HepG2 (cell line): ENCODE results near the gene FAT1. TPM values are rescaled to one million over a fixed set of nuclear protein-coding genes. Genes with fewer than 3 reads are reported as not detected.

Experiments
- ATAC-seq: fragments of 200-7000 bp; cut with Tn5 transposase; 3 replicates; pipeline ENCODE4 v1.9.1; 2020; ENCODE audit warnings: mild to moderate bottlenecking, moderate library complexity
- BruUV-seq: library from RNA; stranded (reverse); fragments of 400-500 nt; replicated peaks from 2 replicates; lab custom pipeline; 2021; lab: Mats Ljungman, UMichigan
- CTCF ChIA-PET: fragments of 300-600 bp; formaldehyde crosslinking; extraction: SDS; loops from one replicate; lab custom pipeline; 2021; ENCODE audit warnings: low total read pairs, inconsistent platforms, low intra/inter-chr PET ratio; lab: Yijun Ruan, JAX
- POLR2A ChIA-PET: fragments of 350-600 bp; sonication (Branson Sonifier 250); formaldehyde crosslinking; loops from one replicate; lab custom pipeline; 2020; ENCODE audit warnings: antibody characterized with exemption, inconsistent platforms; lab: Yijun Ruan, JAX
- DNase-seq: peaks from one replicate; pipeline ENCODE4 v3.0.0-alpha.2; 2015; ENCODE audit warnings: low spot score
- FAIRE-seq: peaks from 3 replicates; lab custom pipeline; 2011; peaks lifted over from hg19 to GRCh38; lab: Jason Lieb, UNC
- H2AFZ ChIP-seq: one replicate; pipeline ENCODE4 v1.6.1; 2011; ENCODE audit warnings: low read length, inconsistent platforms
- H3K27ac ChIP-seq: fragments of 300-600 bp; 3 replicates; pipeline ENCODE4 v1.8.0; 2011; ENCODE audit warnings: mixed run types, mild to moderate bottlenecking, mixed read lengths, low read length, inconsistent platforms; ENCODE audit not compliant: insufficient read depth; ENCODE audit errors: extremely low read length
- H3K27me3 ChIP-seq, 2 experiments: fragments of 200-600 bp in 1 of 2; 2 replicates in 1 of 2; 3 replicates in 1 of 2; pipeline versions ENCODE4 v1.6.0 to v1.8.0; 2011; ENCODE audit warnings: low read length in 2 of 2, mild to moderate bottlenecking in 2 of 2, moderate library complexity in 2 of 2, inconsistent platforms in 1 of 2; ENCODE audit not compliant: insufficient read depth in 2 of 2, control insufficient read depth in 1 of 2
- H3K36me3 ChIP-seq, 2 experiments: fragments of 200-600 bp in 1 of 2; replicated peaks in 1 of 2; 2 replicates in 1 of 2; 3 replicates in 1 of 2; pipeline versions ENCODE4 v1.5.1 to v1.8.0; 2011; ENCODE audit warnings: low read length in 2 of 2, inconsistent platforms in 1 of 2; ENCODE audit not compliant: insufficient read depth in 2 of 2, control insufficient read depth in 1 of 2
- H3K4me1 ChIP-seq: 2 replicates; pipeline ENCODE4 v1.5.1; 2012; ENCODE audit warnings: low read length, inconsistent platforms; ENCODE audit not compliant: insufficient read depth
- H3K4me2 ChIP-seq: 2 replicates; pipeline ENCODE4 v1.6.0; 2011; ENCODE audit warnings: low read depth, low read length, inconsistent platforms
- H3K4me3 ChIP-seq, 3 experiments: fragments of 200-600 bp in 1 of 3; sonication (generic), shearing (Covaris generic) in 1 of 3; replicated peaks in 1 of 3; 2 replicates each; pipeline ENCODE4 v1.5.1; 2011 to 2016; ENCODE audit warnings: low read length in 3 of 3, inconsistent platforms in 2 of 3, low read depth in 2 of 3, mild to moderate bottlenecking in 2 of 3, control low read depth in 1 of 3, mixed read lengths in 1 of 3; ENCODE audit not compliant: insufficient read depth in 1 of 3
- H3K79me2 ChIP-seq: one replicate; pipeline ENCODE4 v1.6.1; 2011; ENCODE audit warnings: low read length, inconsistent platforms; ENCODE audit not compliant: insufficient read depth
- H3K9ac ChIP-seq: 2 replicates; pipeline ENCODE4 v1.6.0; 2011; ENCODE audit warnings: mild to moderate bottlenecking, low read depth, low read length, inconsistent platforms; ENCODE audit not compliant: insufficient read depth
- H3K9me3 ChIP-seq: 2 replicates; pipeline ENCODE4 v1.5.1; 2012; ENCODE audit warnings: mild to moderate bottlenecking, low read length
- H4K20me1 ChIP-seq: 2 replicates; pipeline ENCODE4 v1.6.0; 2011; ENCODE audit warnings: inconsistent platforms, mild to moderate bottlenecking, low read length, moderate library complexity; ENCODE audit not compliant: insufficient read depth
- AGO2 ChIP-seq: fragments of 200-400 bp; formaldehyde crosslinking; optimal IDR thresholded peaks from 2 replicates; pipeline ENCODE3; 2017; ENCODE audit warnings: mild to moderate bottlenecking, low read depth, low read length, moderate library complexity
- HNF4A ChIP-seq: sonication (generic); formaldehyde crosslinking; IDR thresholded peaks from 2 replicates; pipeline ENCODE4 v1.4.0; 2020; ENCODE audit warnings: missing genetic modification reagents
- LBX2 ChIP-seq: sonication (generic); formaldehyde crosslinking; IDR thresholded peaks from 2 replicates; pipeline ENCODE4 v1.5.0; 2020; ENCODE audit warnings: missing genetic modification reagents, mild to moderate bottlenecking, borderline replicate concordance
- ZBTB25 ChIP-seq: IDR thresholded peaks from 2 replicates; pipeline ENCODE4 v1.6.1; 2018; ENCODE audit warnings: missing genetic modification reagents
- ZNF414 ChIP-seq: sonication (generic); formaldehyde crosslinking; IDR thresholded peaks from 2 replicates; pipeline ENCODE4 v1.5.0; 2020; ENCODE audit warnings: missing genetic modification reagents
- ZNF768 ChIP-seq: sonication (generic); formaldehyde crosslinking; IDR thresholded peaks from 2 replicates; pipeline ENCODE4 v1.4.0; 2020; ENCODE audit warnings: missing genetic modification reagents
- WGBS: methylation state at CpG from one replicate; pipeline ENCODE4 v1.1.6; 2017; ENCODE audit warnings: low lambda C conversion rate; 5-methylcytosine and 5-hydroxymethylcytosine counted together
- in situ Hi-C: cut with HindIII; loops from 2 replicates; pipeline ENCODE4 v1.10.0; 2017; ENCODE audit warnings: low pct_unique_long_range_greater_than_20kb; ENCODE audit not compliant: extremely low pct_ligation_motif_present
- intact Hi-C: fragments of 100-400 bp; cut with micrococcal nuclease; formaldehyde crosslinking; loops from one replicate; pipeline ENCODE4 v1.10.0; 2022; ENCODE audit not compliant: unreplicated experiment
- polyA plus RNA-seq, 8 experiments: library from polyadenylated mRNA; depleted of rRNA in 3 of 8; stranded (reverse) in 7 of 8; unstranded in 1 of 8; fragments of >200 nt; fragmentation: Illumina TruSeq in 4 of 8; extraction: Trizol in 4 of 8; gene quantifications; 2 replicates each; pipeline versions ENCODE4 v1.2.1 to v1.2.3, GENCODE V29; 2011 to 2016; ENCODE audit warnings: low read depth in 4 of 8, missing spikeins in 1 of 8, mixed read lengths in 1 of 8; ENCODE audit not compliant: insufficient read depth in 1 of 8
- total RNA-seq, 5 experiments: library from RNA; depleted of rRNA; stranded (reverse); fragments of >200 nt; fragmentation: Illumina TruSeq; extraction: Trizol; gene quantifications; 2 replicates each; pipeline ENCODE4 v1.2.3, GENCODE V29; 2016; ENCODE audit warnings: low read depth in 1 of 5

Gene FAT1
- total and polyA plus RNA-seq, 2 of the 13 experiments (the other 11 are each of a cell fraction or from before 2014, with no cell fraction given), result 185 to 216 TPM

GRCh38 chr4:186704057-186704456 lies 19.6 kb downstream of the FAT1 start:
- H3K27ac ChIP-seq, result no peak overlapping the region
- BruUV-seq, result no TSS peak

GRCh38 chr4:186703510-186703909 lies 20.1 kb downstream of the FAT1 start:
- Histone ChIP-seq H3K9me3 (no peaks in the 10 kb centered on the region), H3K79me2 (peaks cover 100% of the 10 kb centered on the region), H3K4me2 (no peak overlapping the region), H3K27ac (no peak overlapping the region), H3K36me3 (peaks cover 35 to 60% of the 10 kb centered on the region in 2 experiments), H4K20me1 (peaks cover 75% of the 10 kb centered on the region), H2AFZ (no peak overlapping the region), H3K27me3 (no peaks in the 10 kb centered on the region), H3K4me3 (no peak overlapping the region), H3K9ac (no peak overlapping the region), H3K4me1 (peaks cover 81% of the 10 kb centered on the region)
- CTCF ChIA-PET, result no interaction called here
- no TSS peak for BruUV-seq
- TF ChIP-seq HNF4A (CRISPR knock-in tag) (no peak), ZNF414 (no peak), ZNF768 (CRISPR knock-in tag) (no peak), AGO2 (peak; percentile 33)
- in situ Hi-C loops, result no loop called here
- intact Hi-C loops, result loop anchor here (10.0 kb wide), 1 partner anchor 439 kb away; the partner anchor contains the start of gene F11
- FAIRE-seq (no peak), DNase-seq (no peak), ATAC-seq (no peak)
- WGBS, result 87% methylated on average over 5 of the region's 8 CpGs
- POLR2A ChIA-PET, result interaction anchor here (1.5 kb wide), 1 partner anchor 20 kb away, joined by 5 read pairs; the partner anchor contains the start of gene FAT1

More at GRCh38 chr4:186704057-186704456, 19.6 kb downstream of the FAT1 start:
- WGBS, result 92% methylated on average over 4 of the region's 4 CpGs
- DNase-seq (no peak), ATAC-seq (no peak), FAIRE-seq (no peak)
- intact Hi-C loops (loop anchor here (10.0 kb wide), 1 partner anchor 439 kb away; the partner anchor contains the start of gene F11), in situ Hi-C loops (no loop called here)
- Histone ChIP-seq H3K4me3 (no peak overlapping the region), H3K36me3 (peaks cover 41 to 65% of the 10 kb centered on the region in 2 experiments), H3K79me2 (peaks cover 100% of the 10 kb centered on the region), H3K9me3 (no peaks in the 10 kb centered on the region), H3K27me3 (no peaks in the 10 kb centered on the region), H2AFZ (no peak overlapping the region), H3K4me2 (no peak overlapping the region), H3K4me1 (peaks cover 76% of the 10 kb centered on the region), H3K9ac (no peak overlapping the region), H4K20me1 (peaks cover 76% of the 10 kb centered on the region)
- TF ChIP-seq LBX2 (no peak), ZBTB25 (no peak)
- POLR2A ChIA-PET, result interaction anchor here (1.5 kb wide), 1 partner anchor 19 kb away, joined by 5 read pairs; the partner anchor contains the start of gene FAT1
- CTCF ChIA-PET, result no interaction called here
